Lung (tissue), 12 donors: ENCODE measurements around the gene IFIT1. TPM values are rescaled to one million over a fixed set of nuclear protein-coding genes. Genes with fewer than 3 reads are reported as not detected.

Source experiments
- ATAC-seq: fragments of 200-7000 bp; cut with Tn5 transposase; one replicate; pipeline ENCODE4 v1.9.1; 2020; ENCODE audit warnings: moderate number of reproducible peaks; ENCODE audit not compliant: insufficient read depth, low FRiP score
- DNase-seq, 3 donors: peaks; one replicate each; pipeline ENCODE4 v3.0.0-alpha.2; 2013 to 2017
- H3K27ac ChIP-seq, 2 donors: one replicate each; pipeline ENCODE4 v1.5.1; 2013; ENCODE audit warnings: mild to moderate bottlenecking in 2 of 2, moderate library complexity in 2 of 2, control low read depth in 1 of 2, inconsistent platforms in 1 of 2, low read depth in 1 of 2, low read length in 1 of 2
- H3K27me3 ChIP-seq, 3 donors: one replicate each; pipeline ENCODE4 v1.5.1; 2013; ENCODE audit warnings: low read length in 2 of 3; ENCODE audit not compliant: control insufficient read depth in 3 of 3, insufficient read depth in 3 of 3
- H3K36me3 ChIP-seq, 4 donors: one replicate each; pipeline ENCODE4 v1.5.1; 2013; ENCODE audit warnings: low read length in 4 of 4, mild to moderate bottlenecking in 1 of 4, moderate library complexity in 1 of 4; ENCODE audit not compliant: control insufficient read depth in 4 of 4, insufficient read depth in 4 of 4
- H3K4me1 ChIP-seq, 5 donors: one replicate each; pipeline ENCODE4 v1.5.1; 2013; ENCODE audit warnings: low read length in 5 of 5, mild to moderate bottlenecking in 2 of 5, moderate library complexity in 1 of 5; ENCODE audit not compliant: control insufficient read depth in 5 of 5, insufficient read depth in 5 of 5
- H3K4me3 ChIP-seq: one replicate; pipeline ENCODE4 v1.5.1; 2013; ENCODE audit warnings: mild to moderate bottlenecking, control low read depth, moderate library complexity
- H3K9ac ChIP-seq, 2 donors: one replicate each; pipeline ENCODE4 v1.5.1; 2013; ENCODE audit warnings: low read length in 2 of 2, control low read depth in 1 of 2; ENCODE audit not compliant: insufficient read depth in 1 of 2
- H3K9me3 ChIP-seq, 4 donors: one replicate each; pipeline ENCODE4 v1.5.1; 2013; ENCODE audit warnings: low read length in 3 of 4, mild to moderate bottlenecking in 1 of 4, moderate library complexity in 1 of 4; ENCODE audit not compliant: control insufficient read depth in 4 of 4, insufficient read depth in 3 of 4
- WGBS, 2 donors: extraction: QIAGEN DNeasy Blood & Tissue Kit; methylation state at CpG; one replicate each; pipeline ENCODE4 v1.1.7; 2013; 5-methylcytosine and 5-hydroxymethylcytosine counted together
- polyA plus RNA-seq, 2 donors: library from polyadenylated mRNA; stranded (reverse); fragments of 200-250 nt; gene quantifications; one replicate each; pipeline ENCODE4 v1.2.1, GENCODE V29; 2013
- total RNA-seq, 2 donors: library from RNA; depleted of rRNA in 1 of 2; stranded (reverse); fragments of >200 nt in 1 of 2; gene quantifications; one replicate each; pipeline ENCODE4 v1.2.1, GENCODE V29; 2014 to 2021
- TF ChIP-seq, protein P1 (sequence below): IDR thresholded peaks from 2 replicates; pipeline ENCODE4 v1.5.1; 2012; ENCODE audit warnings: mild to moderate bottlenecking; ENCODE audit errors: control extremely low read depth, extremely low read depth
- donor health status: control.
- donor health status: control.
- donor health status: Bipolar disorder and iron deficiency.
- donor health status: healthy.
- donor health status: DM: yes; HTN: yes; CAD: no.

Gene IFIT1
- total and polyA plus RNA-seq, 4 donors = 11.1 to 17.7 (median 15.0) TPM

DNA sequence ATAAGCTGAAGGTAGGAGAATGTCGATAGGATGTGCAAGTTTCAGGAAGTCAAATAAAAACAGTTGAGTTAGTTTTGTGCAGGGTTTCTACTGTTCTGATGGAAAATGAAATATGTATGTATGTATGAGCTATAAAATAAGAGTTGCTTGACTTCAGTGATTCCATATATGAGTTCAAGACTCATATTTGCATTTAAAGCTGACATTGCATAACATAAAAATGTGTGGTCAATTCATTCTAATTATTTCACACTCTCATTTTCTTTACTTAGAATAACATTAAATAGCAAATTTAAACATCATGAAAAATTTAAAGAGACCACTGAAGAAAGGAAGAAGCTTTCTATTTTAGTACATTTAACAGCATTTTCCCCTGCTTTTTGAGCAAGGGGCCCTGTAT lies 59.8 kb downstream of the IFIT1 start:
- Histone ChIP-seq H3K9me3 (no peaks in the 10 kb centered on the region), H3K27ac (no peak overlapping the region), H3K9ac (no peak overlapping the region), H3K27me3 (no peaks in the 10 kb centered on the region), H3K4me1 (peaks cover 0 to 4% (median 0%) of the 10 kb centered on the region in 5 donors), H3K36me3 (no peaks in the 10 kb centered on the region), H3K4me3 (no peak overlapping the region)
- ATAC-seq = no peak
- no peak for DNase-seq
- TF ChIP-seq, protein P1, sequence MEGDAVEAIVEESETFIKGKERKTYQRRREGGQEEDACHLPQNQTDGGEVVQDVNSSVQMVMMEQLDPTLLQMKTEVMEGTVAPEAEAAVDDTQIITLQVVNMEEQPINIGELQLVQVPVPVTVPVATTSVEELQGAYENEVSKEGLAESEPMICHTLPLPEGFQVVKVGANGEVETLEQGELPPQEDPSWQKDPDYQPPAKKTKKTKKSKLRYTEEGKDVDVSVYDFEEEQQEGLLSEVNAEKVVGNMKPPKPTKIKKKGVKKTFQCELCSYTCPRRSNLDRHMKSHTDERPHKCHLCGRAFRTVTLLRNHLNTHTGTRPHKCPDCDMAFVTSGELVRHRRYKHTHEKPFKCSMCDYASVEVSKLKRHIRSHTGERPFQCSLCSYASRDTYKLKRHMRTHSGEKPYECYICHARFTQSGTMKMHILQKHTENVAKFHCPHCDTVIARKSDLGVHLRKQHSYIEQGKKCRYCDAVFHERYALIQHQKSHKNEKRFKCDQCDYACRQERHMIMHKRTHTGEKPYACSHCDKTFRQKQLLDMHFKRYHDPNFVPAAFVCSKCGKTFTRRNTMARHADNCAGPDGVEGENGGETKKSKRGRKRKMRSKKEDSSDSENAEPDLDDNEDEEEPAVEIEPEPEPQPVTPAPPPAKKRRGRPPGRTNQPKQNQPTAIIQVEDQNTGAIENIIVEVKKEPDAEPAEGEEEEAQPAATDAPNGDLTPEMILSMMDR = no peak
- 44 to 56% methylated on average over 1 of the region's 1 CpG for WGBS, 2 donors

DNA sequence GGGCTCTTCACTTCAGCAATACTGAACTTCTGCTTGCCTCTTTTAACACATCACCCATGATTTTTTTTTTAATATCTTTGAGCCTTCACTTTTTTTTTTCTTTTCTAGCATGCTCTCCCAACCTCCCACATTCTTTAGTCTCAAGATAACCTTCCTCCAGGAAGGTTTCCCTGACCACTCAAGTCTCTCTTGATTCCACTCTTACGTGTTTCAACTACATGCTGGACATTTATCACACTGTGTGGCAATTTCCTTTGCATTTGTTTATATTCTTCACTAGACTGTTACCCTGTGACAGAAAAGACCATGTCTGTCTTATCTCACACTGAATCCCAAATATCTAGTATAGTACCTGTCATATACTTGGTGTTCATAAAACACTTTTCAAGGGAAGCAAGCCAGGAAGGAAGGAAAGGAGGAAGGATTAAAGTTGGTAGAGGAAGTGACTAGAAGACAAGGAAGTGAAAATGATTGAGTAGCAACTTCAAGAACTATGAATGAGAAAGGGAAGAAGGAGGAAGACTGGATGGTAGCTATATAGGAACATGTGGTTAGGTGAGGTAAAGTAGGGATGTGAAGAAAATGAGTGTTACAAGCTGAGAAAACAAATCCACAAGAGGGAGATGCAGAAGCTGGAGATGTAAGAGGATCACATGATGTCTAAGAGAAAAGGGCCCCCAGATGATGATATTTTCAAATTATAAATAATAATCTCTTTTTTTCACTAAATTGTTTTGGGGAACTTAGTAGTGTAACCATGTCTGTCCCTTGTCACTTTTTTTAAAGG lies 62.3 kb downstream of the IFIT1 start:
- ATAC-seq = peak; percentile 34
- 16 to 33% methylated on average over 1 of the region's 1 CpG for WGBS, 2 donors
- DNase-seq = no peak
- H3K4me3 ChIP-seq = no peak overlapping the region
- H3K9me3 ChIP-seq = no peaks in the 10 kb centered on the region
- peaks cover 0 to 16% (median 6%) of the 10 kb centered on the region in 5 donors for H3K4me1 ChIP-seq
- H3K27me3 ChIP-seq = no peaks in the 10 kb centered on the region
- no peak overlapping the region for H3K27ac ChIP-seq
- H3K9ac ChIP-seq = no peak overlapping the region
- TF ChIP-seq, protein P1 = no peak
- H3K36me3 ChIP-seq = no peaks in the 10 kb centered on the region

Other genes starting within 250 kb of the IFIT1 start
- 1 to 10 TPM; 1.2 to 4.5 TPM for gene CH25H, start 185.3 kb upstream of the IFIT1 start, total RNA-seq
- 10 to 100 TPM in 1 of 2 donors, 1 to 10 TPM in 1; 3.0 to 25.2 TPM for gene CH25H, start 185.3 kb upstream of the IFIT1 start, polyA plus RNA-seq
- 100 to 1,000 TPM in 1 of 2 donors, 10 to 100 TPM in 1; 51.6 to 140 TPM for gene LIPA, start 140.8 kb upstream of the IFIT1 start, total RNA-seq
- gene LIPA, start 140.8 kb upstream of the IFIT1 start, polyA plus RNA-seq = 10 to 100 TPM; 24.0 to 91.8 TPM
- gene IFIT2, start 90.6 kb upstream of the IFIT1 start, total RNA-seq = 10 to 100 TPM; 12.1 to 16.0 TPM
- 10 to 100 TPM in 1 of 2 donors, 1 to 10 TPM in 1; 8.1 to 17.8 TPM for gene IFIT2, start 90.6 kb upstream of the IFIT1 start, polyA plus RNA-seq
- gene IFIT3, start 64.6 kb upstream of the IFIT1 start, total RNA-seq = 10 to 100 TPM; 17.3 to 27.2 TPM
- gene IFIT3, start 64.6 kb upstream of the IFIT1 start, polyA plus RNA-seq = 10 to 100 TPM; 12.6 to 47.7 TPM
- 1 to 10 TPM in 1 of 2 donors, under 1 TPM in 1; 0.21 to 3.7 TPM for gene IFIT1B, start 14.6 kb upstream of the IFIT1 start, total RNA-seq
- gene IFIT1B, start 14.6 kb upstream of the IFIT1 start, polyA plus RNA-seq = not detected
- 10 to 100 TPM; 17.7 to 21.8 TPM for gene IFIT5, start 21.9 kb downstream of the IFIT1 start, total RNA-seq
- 10 to 100 TPM; 12.6 to 13.5 TPM for gene IFIT5, start 21.9 kb downstream of the IFIT1 start, polyA plus RNA-seq
- gene SLC16A12, start 143.0 kb downstream of the IFIT1 start, total RNA-seq = 1 to 10 TPM; 1.8 to 4.6 TPM
- under 1 TPM; 0.45 to 0.75 TPM for gene SLC16A12, start 143.0 kb downstream of the IFIT1 start, polyA plus RNA-seq